LNCaP clone FGC (cell line): ENCODE measurements around the gene DNAH9.
A peak's percentile ranks its signal among the peaks of the same experiment; 100 is the strongest.
"Not testable (repeated sequence)": the region's sequence is repeated elsewhere in the genome, so short reads cannot be mapped to it uniquely, and the experiment has no call there.

Source experiments
- DNase-seq: peaks from one replicate; pipeline ENCODE4 v3.0.0-alpha.2; 2011; ENCODE audit warnings: low read depth
- H3K4me3 ChIP-seq: 2 replicates; pipeline ENCODE4 v1.5.1; 2011; ENCODE audit warnings: mild to moderate bottlenecking, low read depth, low read length, control low read depth
- TF ChIP-seq, protein P1 (sequence below): IDR thresholded peaks from 2 replicates; pipeline ENCODE4 v1.5.1; 2012; ENCODE audit warnings: mild to moderate bottlenecking; ENCODE audit not compliant: control insufficient read depth, insufficient read depth; ENCODE audit errors: extremely low read depth

The DNAH9 gene

DNA sequence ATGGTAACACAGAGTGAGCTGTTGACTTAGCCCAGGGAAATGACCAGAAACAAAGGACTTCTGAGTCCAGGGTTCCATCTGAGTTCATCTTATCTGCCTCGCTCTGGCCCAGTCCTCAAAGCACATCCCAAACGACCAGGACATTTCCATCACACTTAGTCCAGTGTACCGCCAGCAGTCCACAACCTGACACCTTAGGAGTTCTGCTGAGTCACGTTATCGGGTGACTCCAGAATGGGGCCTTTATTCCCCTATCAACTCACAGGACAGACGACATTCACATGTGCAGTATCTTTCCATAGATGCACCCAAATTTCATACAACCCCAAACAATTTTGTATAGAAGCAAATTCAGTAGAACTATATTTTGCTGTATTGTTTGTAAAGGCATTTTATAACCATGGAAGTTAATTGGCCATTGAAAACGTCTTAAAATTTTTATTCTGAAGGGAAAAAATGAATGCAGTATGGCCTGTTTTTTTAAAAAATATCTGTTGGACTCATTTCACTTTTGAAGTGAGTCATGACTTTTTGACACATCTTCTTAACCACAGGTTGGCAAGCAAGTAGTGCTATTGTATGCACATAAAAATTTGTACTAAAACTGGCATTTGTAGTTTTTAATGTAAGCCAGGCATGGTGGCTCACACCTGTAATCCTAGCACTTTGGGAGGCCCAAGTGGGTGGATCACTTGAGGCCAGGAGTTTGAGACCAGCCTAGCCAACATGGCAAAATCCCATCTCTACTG, 352.7 kb downstream of the DNAH9 start:
- no peak overlapping the region for H3K4me3 ChIP-seq
- TF ChIP-seq, protein P1, sequence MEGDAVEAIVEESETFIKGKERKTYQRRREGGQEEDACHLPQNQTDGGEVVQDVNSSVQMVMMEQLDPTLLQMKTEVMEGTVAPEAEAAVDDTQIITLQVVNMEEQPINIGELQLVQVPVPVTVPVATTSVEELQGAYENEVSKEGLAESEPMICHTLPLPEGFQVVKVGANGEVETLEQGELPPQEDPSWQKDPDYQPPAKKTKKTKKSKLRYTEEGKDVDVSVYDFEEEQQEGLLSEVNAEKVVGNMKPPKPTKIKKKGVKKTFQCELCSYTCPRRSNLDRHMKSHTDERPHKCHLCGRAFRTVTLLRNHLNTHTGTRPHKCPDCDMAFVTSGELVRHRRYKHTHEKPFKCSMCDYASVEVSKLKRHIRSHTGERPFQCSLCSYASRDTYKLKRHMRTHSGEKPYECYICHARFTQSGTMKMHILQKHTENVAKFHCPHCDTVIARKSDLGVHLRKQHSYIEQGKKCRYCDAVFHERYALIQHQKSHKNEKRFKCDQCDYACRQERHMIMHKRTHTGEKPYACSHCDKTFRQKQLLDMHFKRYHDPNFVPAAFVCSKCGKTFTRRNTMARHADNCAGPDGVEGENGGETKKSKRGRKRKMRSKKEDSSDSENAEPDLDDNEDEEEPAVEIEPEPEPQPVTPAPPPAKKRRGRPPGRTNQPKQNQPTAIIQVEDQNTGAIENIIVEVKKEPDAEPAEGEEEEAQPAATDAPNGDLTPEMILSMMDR = no peak
- DNase-seq = no peak

DNA sequence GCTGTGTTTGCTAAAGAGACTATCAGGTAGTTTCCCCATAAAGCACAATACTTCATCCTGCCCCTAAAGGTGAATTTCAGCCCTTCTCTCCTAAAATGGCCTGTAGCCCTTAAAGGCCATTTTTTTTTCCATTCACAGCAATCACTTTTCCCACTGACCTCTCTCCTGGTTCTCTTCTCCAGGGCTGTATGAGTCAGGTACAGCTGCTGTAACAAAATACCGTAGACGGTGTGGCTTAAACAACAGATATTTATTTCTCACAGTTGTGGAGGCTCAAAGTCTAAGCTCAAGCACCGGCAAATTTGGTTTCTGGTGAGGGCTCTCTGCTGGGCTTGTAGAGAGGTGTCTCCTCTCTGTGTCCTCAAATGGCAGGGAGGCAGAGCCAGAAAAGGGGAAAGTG, 354.3 kb downstream of the DNAH9 start:
- no peak for DNase-seq
- TF ChIP-seq, protein P1 = no peak
- no peak overlapping the region for H3K4me3 ChIP-seq

DNA sequence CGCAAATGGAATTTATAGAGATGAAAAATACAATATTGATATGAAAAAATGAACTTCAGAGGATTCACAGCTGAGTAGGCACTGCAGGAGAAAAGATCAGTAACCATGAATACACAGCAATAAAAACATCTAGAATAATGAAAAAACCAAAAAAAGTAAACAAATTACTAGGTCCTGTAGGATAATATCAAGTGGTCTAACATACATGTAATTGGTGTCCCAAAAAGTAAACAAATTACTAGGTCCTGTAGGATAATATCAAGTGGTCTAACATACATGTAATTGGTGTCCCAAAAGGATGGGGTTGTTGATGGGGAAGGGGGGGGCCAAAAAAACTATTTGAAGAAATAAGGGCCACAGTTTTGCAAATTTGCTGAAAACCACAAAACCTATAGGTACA, 355.7 kb downstream of the DNAH9 start:
- no peak overlapping the region for H3K4me3 ChIP-seq
- no peak for DNase-seq
- TF ChIP-seq, protein P1 = no peak

DNA sequence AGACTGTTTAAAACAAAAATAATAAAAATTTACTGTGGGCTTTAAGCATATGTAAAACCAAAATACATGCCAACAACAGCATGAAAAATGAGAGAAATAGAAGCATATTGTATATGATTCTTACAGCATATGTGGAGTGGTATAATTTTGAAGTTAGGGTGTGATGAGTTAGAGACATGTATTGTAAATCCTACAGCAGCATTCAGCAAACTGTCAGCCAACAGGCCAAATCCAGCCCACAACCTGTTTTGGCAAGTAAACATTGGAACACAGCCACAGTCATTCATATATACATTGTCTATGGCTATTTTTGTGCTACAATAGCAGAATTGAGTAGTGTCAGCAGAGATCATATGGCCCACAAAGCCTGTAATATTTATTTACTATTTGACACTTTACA, 356.7 kb downstream of the DNAH9 start:
- H3K4me3 ChIP-seq = no peak overlapping the region
- peak; percentile 26 for DNase-seq
- TF ChIP-seq, protein P1 = no peak

DNA sequence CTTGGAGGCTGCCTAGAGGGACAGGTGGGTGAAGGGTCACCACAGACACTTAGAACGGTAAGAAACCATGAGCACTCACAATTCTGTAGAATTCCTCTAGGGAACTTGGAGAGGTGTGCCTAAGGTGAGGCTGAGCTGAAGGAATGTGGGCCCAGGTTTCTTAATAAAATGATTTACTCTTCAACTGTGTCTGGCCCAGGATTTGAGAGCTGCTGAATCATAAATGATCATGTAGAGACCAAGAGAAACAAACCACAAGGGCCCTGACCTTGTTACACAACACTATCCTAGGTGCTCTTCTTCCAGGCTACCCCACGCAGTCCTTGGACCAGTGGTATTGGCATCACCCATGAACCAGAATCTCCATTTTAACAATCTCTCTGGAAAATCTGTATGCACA, 371.3 kb downstream of the DNAH9 start:
- no peak for DNase-seq
- TF ChIP-seq, protein P1 = no peak
- H3K4me3 ChIP-seq = no peak overlapping the region

DNA sequence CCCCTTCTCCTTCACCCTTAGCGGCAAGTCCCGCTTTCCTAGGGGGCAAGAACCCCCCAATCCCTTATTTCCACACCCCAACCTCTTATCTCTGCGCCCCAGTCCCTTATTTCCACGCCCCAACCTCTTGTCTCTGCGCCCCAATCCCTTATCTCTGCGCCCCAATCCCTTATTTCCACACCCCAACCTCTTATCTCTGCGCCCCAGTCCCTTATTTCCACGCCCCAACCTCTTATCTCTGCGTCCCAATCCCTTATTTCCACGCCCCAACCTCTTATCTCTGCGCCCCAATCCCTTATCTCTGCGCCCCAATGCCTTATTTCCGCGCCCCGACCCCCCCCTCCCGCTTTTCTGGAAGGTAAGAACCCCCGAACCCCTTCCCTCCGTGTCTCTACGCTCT, 374.5 kb downstream of the DNAH9 start:
- not testable (repeated sequence) for DNase-seq

DNA sequence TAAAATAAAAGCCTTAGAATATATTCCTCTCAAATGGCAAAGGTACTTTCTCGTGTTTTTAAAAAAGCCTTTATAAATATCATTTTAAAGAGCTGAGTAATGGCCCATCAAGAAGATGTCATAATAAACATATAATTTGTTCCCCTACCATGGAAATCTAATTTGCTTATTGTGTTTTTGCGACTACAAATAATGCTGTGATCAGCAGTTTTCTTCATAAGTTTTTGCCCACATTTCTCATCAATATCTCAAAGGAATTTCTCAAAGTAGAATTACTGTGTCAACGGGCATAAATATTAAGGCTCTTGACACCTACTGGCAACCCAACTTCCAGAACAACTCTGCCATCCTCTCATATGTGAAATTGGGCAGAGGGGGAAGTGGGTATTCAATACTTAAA, 381.5 kb downstream of the DNAH9 start:
- H3K4me3 ChIP-seq = no peak overlapping the region
- TF ChIP-seq, protein P1 = no peak
- DNase-seq = no peak

More for the DNA sequence above, 374.5 kb downstream of the DNAH9 start:
- not testable (repeated sequence) for H3K4me3 ChIP-seq
